Stimulated activated CD4-positive, alpha-beta T cell treated with anti-CD3 and anti-CD28 coated beads, Interleukin-1b, Interleukin-23, amount 100 ng/mL, for 24 hours (primary cell): ENCODE results near the gene SCN1B.

Experiments
- DNase-seq, 4 experiments: peaks; one replicate each; pipeline ENCODE4 v3.0.0-alpha.2; 2020; ENCODE audit warnings: low read depth in 4 of 4, low spot score in 1 of 4

SCN1B gene

DNA sequence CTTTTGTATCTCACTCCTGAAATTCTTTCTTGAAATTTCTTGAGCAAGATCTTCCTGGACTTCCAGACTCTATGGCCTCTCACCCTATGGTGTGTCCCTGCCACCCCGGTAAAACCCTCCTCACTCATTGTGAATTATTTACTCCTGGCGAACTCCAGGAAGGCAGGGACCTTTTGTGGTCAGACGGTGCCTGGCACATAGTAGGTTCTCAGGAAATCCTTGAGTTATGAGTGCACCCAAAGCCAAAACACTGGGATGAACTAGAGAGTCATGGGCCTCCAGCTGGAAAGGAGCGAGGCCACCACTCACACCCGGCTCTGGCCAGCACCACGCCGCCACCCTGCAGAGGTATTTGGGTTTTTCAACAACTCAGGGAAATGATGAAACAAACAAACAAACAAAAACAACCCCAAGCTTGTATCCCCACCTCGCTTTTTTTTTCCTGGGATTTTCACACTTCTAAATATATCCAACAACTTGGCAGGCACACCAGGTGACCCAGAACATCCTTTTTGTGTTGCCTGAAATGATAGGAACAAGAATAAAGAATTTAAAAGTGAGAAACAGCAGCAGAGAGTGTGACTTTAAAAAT is 22.4 kb downstream of the SCN1B start:
- no peak for DNase-seq

DNA sequence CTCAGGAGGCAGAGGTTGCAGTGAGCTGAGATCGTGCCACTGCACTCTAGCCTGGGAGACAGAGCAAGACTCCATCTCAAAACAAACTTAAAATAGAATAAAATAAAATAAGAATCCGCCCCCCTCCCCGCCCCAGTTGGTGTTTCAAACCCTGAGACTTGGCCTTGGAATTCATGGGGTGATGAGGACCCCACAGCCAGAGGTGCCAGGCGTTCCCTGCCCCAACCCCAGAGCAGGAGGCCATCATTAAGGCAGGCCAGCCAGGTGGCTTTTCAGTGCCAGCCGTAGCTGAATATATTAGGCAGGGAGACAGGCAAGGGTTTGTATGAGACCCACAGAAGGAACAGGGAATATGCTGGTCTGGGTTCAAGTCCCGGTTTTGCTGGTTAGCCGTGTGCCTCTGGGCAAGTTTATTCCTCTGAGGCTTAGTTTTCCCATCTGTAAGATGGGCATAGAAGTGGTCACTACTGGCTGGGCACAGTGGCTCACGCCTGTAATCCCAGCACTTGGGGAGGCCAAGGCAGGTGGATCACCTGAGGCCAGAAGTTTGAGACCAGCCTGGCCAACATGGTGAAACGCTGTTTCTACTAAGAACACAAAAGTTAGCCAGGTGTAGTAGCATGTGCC is 23.5 kb downstream of the SCN1B start:
- DNase-seq, result no peak

DNA sequence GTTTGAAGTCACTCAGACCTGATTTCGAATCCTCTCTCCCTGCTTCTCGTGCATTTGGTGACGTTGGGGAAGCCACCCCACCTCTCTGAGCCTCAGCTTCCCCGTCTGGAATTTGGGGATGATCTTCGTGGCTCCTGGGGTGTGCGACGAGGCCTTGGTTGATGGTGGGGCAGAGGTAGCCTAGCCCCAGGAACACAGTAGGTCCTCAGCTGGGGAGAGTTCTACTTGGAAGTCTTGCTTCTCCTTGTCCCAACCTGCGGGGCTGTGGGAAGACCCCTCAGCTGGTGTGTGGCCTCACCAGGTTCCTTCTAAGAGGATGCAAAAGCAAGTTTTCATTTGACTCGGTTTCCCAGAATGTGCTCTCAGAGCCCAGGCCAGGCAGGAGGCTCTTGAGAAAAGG is 24.4 kb downstream of the SCN1B start:
- DNase-seq, result no peak

DNA sequence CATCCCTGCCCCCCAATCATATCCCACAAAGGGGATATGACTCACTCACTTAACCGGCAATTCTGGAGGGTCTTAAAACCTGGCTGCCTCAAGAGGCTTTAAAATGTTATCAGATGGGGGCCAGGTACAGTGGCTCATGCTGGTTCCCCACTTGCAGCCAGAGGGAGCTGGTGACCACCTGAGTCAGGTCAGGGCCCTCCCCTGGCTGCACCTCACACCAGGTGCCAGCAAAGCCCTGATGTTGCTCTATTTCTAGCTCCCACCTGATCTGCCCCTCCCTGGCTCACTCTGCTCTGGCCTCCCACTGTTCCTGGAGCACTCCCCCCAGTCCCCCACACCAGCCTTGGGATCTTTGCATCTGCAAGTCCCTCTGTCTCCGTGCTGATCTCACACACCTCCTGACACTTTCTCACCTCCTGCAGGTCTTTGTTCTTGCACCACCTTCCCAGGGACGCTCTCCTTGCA is 25.5 kb downstream of the SCN1B start:
- no peak for DNase-seq

DNA sequence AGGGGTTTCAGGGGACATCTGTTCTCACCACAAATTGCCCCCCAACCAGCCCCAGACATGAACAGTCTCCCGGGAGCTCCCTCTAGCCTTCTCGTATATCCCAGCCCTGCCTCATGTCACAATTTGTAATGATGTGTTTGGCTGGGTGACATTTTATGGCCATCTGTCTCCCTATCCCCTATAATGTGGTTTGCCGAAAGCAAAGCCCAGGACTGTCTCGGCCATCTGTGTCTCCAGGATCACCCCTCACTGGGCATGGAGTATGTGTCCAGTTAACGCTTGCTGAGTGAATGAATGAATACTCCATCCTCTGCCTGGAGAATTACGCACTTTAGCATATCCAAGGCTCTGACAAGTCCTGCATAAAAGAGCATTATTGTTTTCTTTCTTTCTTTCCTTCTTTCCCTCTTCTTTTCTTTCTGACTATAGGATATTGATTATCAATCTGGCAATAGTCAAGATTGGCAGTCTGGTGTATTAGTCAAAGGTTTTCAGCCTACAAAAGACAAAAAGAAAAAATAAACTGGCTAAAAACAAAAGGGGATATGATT is 26.3 kb downstream of the SCN1B start:
- DNase-seq, result no peak

DNA sequence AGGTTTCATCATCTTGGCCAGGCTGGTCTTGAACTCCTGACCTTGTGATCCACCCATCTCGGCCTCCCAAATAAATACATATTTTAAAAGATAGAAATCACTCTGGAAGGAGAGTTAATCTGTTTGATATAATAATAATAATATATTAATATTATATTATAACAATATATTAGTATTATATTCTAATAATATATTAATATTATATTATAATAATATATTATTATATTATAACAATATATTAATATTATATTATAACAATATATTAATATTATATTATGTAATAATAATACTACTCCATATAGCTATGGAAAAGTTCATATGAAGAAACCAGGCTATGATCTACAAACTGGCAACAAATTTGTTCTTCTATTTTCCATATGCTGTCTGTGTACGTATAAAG is 28.1 kb downstream of the SCN1B start:
- no peak for DNase-seq

DNA sequence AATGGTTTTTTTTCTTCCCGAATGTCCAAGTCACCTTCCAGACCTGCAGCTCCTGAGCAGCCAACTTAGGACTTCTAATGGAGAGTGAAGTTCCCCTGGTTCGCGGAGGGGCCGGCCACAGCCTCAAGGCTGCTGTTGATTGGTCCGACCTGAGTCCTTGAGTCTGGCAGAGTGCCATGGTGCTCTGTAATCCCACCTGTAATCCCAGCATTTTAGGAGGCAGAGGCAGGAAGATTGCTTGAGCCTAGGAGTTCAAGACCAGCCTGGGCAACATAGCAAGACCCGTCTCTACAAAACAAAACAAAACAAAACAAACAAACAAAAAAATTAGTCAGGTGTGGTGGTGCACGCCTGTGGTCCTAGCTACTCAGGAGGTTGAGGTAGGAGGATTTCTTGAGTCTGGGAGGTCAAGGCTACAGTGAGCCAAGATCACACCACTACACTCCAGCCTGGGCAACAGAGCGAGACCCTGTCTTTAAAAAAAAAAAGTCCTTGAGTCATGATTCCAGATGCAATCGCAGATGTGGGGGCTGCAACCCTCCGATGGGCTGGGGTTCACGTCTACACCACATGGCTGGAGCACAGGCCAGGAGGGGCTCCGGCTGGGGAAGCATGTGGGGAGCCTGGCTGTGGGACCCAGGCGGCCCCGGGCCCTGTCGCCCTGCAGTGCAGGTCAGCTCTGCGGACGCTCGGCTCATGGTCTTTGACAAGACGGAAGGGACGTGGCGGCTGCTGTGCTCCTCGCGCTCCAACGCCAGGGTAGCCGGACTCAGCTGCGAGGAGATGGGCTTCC is 28.9 kb downstream of the SCN1B start:
- DNase-seq, result no peak

DNA sequence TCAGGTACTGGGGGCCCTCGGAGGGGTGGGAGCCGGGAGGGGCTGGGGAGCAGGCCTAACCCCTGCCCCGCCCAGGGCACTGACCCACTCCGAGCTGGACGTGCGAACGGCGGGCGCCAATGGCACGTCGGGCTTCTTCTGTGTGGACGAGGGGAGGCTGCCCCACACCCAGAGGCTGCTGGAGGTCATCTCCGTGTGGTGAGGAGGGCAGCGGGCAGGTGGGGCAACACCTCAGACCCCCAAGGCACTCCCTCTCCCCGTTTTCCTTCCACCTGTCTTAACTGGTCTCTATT is 29.5 kb downstream of the SCN1B start:
- DNase-seq, result no peak

DNA sequence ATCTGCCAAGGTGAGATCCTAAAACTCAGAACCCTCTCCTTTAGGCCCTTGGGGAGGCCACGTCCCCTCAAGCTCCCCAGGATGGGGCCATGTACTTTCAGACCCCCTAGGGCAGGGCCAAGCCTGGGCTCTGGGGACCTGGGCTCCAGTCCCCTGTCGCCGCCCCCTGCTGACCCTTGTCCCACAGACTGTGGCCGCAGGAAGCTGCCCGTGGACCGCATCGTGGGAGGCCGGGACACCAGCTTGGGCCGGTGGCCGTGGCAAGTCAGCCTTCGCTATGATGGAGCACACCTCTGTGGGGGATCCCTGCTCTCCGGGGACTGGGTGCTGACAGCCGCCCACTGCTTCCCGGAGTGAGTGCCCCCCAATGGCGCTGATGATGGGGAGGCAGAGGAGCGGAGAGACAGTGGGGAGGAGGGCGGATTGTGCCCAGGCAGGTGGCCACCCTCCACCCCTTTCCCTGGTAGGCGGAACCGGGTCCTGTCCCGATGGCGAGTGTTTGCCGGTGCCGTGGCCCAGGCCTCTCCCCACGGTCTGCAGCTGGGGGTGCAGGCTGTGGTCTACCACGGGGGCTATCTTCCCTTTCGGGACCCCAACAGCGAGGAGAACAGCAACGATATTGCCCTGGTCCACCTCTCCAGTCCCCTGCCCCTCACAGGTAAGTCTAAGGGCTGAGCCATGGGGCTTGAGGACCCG is 30.0 kb downstream of the SCN1B start:
- DNase-seq, result no peak

DNA sequence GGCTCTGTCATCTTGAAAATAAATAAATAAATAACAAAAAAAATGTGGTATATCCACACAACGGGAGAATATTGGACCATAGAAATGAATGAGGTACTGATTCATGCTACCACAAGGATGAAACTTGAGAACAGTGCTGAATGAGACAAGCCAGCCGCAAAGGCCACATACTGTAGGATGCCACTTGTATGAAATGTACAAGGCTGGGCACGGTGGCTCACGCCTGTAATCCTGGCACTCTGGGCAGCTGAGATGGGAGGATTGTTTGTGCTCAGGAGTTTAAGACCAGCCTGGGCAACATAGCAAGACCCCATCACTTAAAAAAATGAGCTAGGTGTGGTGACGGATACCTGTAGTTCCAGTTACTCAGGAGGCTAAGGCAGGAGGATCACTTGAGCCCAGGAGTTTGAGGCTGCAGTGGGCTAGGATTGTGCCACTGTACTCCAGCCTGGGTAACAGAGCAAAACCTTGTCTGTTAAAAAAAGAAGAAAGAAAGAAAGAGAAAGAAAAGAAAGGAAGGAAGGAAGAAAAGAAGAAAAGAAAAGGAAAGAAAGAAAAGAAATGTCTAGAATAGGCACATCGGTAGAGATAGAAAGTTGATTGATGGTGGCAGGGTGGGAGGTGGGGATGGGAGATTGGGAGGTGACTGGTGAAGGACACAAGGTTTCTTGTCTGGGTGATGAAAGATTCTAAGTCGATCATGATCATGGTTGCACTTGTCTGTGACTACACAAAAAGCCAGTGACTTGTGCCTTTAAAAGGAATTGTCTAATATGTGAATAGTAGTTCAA is 31.5 kb downstream of the SCN1B start:
- no peak for DNase-seq

DNA sequence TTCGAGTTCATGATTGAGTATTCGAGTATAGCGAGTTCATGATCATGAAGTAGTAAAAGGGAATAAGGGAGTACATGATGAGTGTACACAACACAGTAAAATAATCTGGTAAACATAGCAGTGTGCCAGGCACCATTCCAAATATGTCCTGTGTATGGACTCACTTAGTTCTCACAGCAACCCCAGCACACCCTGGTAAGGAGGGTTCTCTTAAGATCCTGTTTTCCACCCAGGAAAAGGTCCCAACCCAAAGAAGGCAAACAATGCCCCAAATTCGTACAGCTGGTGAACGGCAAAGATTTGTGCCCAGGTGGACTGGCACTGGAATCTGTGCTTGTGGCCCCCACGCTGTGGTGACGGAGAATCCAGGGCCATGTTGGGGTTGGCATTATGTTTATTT is 32.7 kb downstream of the SCN1B start:
- no peak for DNase-seq

DNA sequence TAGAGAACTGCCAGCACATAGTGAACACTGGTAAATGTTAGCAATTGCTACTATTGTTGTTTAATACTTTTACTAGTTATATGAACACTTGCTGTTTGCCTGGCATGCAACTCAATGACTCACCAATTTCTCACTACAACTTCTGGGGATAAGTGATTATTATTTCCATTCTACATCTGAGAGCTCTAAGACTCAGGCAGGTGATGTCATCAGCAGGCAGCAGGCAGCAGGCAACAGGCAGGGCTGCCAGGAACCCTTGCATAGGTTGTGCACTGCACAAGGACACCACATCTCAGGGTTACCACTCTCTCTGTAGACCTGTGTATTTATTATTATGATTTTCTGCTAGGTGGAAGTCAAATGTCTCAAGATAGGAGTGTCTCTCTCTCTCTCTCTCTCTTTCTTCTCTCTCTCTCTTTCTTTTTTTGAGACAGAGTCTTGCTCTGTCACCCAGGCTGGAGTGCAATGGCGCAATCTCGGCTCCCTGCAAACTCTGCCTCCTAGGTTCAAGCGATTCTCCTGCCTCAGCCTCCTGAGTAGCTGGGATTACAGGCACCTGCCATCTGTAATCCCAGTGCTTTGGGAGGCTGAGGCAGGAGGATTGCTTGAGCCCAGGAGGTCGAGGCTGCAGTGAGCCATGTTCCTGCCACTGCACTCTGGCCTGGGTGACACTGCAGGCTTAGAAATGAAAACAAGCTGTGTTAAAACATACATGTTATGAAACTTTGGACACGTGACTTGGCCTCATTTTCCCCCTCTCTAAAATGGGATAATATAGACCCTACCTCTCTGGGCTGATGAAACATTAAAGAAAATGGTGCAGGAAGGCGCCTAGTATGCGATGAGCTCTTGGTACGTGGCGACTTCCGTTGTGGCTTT is 33.9 kb downstream of the SCN1B start:
- DNase-seq, result no peak

DNA sequence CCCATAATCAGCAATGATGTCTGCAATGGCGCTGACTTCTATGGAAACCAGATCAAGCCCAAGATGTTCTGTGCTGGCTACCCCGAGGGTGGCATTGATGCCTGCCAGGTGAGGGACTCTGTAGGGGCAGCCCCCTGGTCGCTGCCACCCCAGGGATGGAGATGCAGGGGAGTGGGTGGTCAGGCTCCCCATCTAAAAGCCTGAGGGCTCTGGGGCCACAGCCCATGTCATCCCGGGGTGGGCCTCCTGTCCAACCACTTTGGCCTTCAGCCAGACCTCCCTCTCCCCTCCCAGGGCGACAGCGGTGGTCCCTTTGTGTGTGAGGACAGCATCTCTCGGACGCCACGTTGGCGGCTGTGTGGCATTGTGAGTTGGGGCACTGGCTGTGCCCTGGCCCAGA is 35.3 kb downstream of the SCN1B start:
- DNase-seq, result no peak

DNA sequence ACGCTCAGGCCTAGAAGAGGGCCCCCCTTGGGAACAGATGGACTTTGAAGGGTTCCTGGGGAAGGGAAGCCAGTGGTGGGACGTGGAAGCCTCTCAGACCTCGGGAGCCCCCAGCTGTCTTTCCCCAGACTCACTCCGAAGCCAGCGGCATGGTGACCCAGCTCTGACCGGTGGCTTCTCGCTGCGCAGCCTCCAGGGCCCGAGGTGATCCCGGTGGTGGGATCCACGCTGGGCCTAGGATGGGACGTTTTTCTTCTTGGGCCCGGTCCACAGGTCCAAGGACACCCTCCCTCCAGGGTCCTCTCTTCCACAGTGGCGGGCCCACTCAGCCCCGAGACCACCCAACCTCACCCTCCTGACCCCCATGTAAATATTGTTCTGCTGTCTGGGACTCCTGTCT is 35.9 kb downstream of the SCN1B start:
- no peak for DNase-seq

DNA sequence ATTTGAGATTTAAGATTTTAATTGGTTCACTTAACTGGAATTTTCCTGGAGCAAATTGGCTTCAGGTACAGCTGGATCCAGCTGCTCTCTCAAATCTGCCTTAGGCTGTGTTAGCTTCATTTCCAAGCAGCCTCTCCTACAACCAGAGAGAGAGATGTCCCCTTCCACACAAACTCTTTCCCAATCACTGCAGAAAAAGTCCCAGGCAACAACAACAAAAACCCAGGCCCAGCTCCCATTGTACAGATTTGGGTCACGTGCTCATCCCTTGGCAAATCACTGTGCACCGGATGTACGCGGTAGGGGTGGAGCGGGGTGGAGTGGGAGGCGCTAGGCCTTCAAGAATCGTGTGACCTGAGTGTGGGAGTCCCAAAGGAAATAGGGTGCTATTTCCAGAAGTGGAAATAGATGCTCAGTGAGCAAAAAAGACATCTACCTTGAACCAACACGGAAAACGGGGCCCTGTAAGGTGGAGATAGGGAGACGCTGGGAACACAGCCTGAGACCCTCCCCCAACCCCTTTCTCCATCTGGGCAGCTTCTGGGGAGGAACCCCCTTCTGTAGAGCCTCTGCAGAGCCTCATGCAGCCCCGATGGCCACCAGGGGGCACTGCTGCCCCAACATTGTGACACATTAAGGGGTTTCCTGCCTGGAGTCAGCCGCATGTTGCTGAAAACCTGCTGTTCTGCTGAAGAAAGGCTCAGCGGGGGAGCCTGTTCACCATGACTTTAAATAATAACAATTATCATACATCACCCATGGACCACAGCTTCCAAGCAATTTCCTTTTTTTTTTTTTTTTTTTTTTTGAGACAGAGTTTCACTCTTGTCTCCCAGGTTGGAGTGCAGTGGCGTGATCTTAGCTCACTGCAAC is 36.7 kb downstream of the SCN1B start:
- peak; percentile 86 to 92 (median 90) for DNase-seq

DNA sequence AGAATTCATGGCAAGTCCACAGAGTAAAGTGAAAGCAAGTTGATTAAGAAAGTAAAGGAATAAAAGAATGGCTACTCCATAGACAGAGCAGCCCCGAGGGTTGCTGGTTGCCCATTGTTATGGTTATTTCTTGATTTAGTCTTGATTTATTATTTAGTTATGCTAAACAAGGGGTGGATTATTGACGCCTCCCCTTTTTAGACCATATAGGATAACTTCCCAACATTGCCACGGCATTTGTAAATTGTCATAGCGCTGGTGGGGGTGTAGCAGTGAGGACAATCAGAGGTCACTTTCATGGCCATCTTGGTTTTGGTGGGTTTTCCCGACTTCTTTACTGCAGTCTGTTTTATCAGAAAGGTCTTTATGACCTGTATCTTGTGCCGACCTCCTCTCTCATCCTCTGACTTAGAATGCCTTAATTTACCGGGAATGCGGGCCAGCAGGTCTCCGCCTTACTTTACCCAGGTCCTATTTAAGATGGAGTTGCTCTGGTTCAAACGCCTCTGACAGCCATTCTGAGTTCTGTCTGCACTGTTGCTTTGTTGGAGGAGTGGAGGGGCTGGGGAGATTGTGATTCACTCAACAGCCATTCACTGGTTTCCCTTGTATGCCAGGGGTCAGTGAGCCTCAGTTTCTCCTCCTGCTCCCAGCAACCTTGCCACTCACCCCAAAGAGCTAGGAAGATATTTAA is 38.8 kb downstream of the SCN1B start:
- no peak for DNase-seq

DNA sequence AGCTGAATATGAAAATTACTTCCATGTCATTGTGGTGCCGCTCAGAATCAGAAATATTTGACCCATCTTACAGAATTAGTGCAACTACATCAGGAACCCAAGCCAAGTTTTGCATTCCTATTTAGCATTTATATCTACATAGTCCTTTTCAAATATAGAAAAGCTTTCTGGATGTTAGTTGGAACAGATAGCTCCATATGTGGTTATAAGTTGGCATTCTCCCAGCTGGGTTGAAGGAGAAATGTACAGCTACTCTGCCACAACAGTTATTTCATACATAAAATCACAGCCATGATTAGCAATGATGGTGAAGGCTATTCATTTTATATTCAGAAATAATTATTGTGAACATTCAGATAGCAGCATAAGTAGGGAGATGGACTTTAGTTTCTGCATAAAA is 39.4 kb downstream of the SCN1B start:
- DNase-seq, result no peak

DNA sequence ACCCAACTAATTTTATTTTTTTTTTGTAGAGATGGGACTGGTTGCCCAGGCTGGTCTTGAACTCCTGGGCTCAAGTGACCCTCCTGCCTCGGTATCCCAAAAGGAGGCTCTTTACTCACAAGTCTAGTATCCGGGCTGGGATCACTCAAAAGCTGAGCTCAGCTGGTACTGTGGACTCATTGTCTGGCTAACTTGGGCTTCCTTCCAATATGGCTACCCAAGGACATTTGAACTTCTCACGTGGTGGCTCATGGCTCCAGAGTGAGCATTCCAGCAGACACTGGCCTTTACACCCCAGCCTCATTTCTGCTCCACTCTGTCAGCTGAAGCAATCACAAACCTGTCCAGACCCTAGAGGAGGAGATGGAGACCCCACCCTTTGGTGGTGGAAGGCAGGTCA is 40.2 kb downstream of the SCN1B start:
- DNase-seq, result no peak
